Measurements from ENCODE around the gene DEPDC5.
"Not testable (repeated sequence)": the region's sequence is repeated elsewhere in the genome, so short reads cannot be mapped to it uniquely, and the experiment has no call there.

The DEPDC5 gene

GRCh38 chr22:31749636-31750364 is 4.0 kb upstream of the DEPDC5 start, which contains the start of gene PRR14L:
TSS of gene PRR14L (minus strand) at chr22:31750132. CDS start at chr22:31738860, 11,272 bp downstream.
- peak; percentile 81 for DNase-seq

DNA sequence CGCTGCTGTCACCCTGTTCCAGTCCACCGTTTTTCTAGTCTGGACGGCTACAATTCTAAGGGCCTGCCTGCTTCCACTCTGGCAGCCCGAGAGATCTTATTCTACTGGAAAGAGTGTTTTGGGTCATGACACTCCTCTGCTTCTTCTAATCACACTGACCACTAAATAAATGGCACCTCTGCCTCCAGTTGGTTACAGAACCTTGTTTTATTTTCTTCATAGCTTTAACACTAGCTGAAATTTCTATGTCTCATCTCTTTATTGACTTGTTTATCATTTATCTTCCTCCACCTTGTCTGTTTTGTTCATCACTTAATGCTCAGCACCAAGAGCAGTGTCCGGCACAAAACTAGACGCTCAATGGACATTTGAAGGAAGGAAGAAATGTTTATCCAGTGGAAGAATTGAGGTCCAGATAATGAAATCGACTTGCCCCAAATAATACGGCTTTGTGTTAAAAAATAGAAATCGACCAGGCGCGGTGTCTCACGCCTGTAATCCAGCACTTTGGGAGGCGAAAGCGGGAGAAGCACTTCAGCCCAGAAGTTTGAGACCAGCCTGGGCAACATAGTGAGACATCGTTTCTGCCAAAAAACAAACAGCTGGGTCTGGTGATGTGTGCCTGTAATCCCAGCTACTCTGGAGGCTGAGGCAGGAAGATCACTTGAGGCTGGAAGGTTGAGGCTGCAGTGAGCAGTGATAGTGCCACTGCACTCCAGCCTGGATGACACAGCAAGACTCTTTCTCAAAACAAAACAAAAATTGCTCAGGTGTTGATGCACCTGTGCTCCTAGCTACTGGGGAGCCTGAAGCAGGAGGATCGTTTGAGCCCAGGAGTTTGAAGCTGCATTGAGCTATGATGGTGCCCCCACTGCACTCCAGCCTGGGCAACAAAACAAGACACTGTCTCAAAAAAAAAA is 3.2 kb upstream of the DEPDC5 start:
- no peak for DNase-seq

GRCh38 chr22:31752096-31752847 is 1.5 kb upstream of the DEPDC5 start:
- no peak for DNase-seq

GRCh38 chr22:31753005-31753633 is 700 bp upstream of the DEPDC5 start:
- peak; percentile 30 for DNase-seq

DNA sequence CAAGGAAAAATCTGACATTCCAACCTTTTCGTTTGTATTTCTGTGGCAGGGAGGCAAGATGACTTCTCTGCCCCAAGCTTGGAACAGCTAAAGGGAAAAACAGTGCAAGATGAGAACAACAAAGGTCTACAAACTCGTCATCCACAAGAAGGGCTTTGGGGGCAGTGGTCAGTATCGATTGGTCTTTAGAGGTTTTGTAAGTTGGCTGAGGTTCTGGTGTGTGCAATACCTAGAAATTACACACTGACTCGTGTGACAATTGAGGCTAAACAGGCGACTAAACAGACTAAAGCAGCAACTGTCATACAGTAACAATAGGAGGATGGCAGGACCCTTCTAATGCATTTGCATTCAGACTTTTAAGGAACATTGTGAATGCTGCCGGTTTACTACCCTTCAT is 994 bp downstream of the DEPDC5 start:
- DNase-seq: no peak

GRCh38 chr22:31757265-31757664 is 3.4 kb downstream of the DEPDC5 start:
- no peak for DNase-seq

DNA sequence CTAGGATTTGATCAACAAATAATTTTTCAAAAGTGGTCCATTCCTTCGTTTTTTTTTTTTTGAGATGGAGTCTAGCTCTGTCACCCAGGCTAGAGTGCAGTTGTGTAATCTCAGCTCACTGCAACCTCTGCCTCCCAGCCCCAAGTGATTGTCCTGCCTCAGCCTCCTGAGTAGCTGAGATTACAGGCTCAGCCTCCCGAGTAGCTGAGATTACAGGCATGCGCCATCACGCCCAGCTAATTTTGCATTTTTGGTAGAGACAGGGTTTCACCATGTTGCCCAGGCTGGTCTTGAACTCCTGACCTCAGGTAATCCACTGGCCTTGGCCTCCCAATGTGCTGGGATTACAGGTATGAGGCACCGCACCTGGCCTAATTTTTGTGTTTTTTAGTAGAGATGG is 5.0 kb downstream of the DEPDC5 start:
- not testable (repeated sequence) for DNase-seq

DNA sequence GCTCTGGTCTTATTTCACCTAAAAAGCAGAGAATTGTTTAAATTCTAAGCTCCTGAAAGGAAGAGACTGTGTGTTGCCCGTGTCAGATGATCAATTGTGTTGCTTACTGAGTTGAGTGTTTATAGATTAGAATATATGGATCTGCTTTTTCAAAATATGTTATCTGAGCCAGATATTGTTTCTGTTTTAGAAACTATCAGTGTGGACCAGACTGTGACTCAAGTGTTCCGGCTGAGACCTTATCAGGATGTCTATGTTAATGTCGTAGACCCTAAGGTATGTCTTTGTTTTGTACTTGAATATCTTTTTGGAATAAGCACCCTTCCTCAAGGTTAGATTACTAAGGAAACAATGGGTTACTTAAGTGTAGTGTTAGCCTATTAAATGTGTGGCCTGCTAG is 11.0 kb downstream of the DEPDC5 start:
- DNase-seq: no peak

GRCh38 chr22:31768422-31769059 is 14.7 kb downstream of the DEPDC5 start:
- DNase-seq: no peak

- no peak for DNase-seq
Observed at GRCh38 chr22:31773416-31773815, 19.6 kb downstream of the DEPDC5 start.

DNA sequence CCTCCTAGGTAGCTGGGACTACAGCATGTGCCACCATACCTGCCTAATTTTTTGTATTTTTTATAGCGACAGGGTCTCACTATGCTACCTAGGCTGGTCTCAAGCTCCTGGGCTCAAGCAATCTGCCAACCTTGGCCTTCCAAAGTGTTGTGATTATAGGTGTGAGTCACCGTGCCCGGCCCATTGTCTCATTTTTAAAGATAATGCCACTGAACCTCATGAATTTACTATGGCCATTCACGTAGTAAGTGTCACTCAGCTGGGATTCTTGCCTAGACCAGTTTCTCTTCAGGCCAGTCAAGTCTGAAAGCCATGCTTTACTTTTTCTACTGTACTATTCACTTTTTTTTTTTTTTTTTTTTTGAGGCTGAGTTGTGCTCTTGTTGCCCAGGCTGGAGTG is 22.4 kb downstream of the DEPDC5 start:
- no peak for DNase-seq

- no peak for DNase-seq
Observed at GRCh38 chr22:31789803-31790202, 36.0 kb downstream of the DEPDC5 start.

- no peak for DNase-seq
Observed at GRCh38 chr22:31790240-31790639, 36.4 kb downstream of the DEPDC5 start.

DNA sequence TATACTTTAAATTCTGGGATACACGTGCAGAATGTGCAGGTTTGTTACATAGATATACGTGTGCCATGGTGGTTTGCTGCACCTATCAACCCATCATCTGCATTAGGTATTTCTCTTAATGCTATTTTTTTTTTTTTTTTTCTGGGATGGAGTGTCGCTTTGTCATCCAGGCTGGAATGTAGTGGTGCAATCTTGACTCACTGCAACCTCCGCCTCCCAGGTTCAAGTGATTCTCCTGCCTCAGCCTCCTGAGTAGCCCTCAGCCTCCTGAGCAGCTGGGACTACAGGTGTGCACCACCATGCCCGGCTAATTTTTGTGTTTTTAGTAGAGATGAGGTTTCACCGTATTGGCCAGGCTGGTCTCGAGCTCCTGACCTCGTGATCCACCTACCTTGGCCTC is 45.5 kb downstream of the DEPDC5 start:
- not testable (repeated sequence) for DNase-seq

DNA sequence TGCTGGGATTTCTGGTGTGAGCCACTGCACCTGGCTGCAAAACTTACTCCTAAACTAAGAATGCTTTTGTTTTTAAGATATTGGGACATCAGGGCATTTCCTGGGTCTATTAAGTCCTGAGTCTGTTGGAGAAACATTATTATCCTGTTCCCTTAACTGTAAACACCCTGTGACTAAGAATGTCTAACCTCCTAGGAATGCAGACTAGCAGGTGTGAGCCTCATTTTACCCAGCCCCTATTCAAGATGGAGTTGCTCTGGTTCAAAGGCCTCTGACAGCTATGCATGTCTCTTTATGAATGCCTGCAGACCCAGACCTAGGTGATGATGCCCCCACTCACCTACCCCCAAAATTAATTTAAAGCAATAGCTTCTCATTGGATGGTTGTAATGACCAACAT is 46.2 kb downstream of the DEPDC5 start:
- no peak for DNase-seq

GRCh38 chr22:31800861-31801260 is 47.0 kb downstream of the DEPDC5 start:
- not testable (repeated sequence) for DNase-seq

- no peak for DNase-seq
Observed at GRCh38 chr22:31802575-31802974, 48.8 kb downstream of the DEPDC5 start.

DNA sequence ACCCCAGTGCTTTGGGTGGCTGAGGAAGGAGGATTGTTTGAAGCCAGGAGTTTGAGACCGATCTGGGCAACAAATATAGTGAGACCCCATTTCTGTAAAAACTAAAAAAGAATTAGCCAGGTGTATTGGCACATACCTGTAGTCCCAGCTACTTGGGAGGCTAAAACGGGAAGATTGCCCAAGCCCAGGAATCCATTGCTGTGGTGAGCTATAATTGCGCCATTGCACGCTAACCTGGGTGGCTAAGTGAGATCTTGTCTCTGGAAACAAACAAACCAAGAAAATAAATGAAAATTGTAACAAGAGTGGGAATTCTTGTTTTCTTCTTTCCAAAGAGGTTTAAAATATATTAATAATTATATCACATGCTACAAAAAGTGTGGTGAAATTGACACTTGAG is 52.9 kb downstream of the DEPDC5 start:
- DNase-seq: no peak

DNA sequence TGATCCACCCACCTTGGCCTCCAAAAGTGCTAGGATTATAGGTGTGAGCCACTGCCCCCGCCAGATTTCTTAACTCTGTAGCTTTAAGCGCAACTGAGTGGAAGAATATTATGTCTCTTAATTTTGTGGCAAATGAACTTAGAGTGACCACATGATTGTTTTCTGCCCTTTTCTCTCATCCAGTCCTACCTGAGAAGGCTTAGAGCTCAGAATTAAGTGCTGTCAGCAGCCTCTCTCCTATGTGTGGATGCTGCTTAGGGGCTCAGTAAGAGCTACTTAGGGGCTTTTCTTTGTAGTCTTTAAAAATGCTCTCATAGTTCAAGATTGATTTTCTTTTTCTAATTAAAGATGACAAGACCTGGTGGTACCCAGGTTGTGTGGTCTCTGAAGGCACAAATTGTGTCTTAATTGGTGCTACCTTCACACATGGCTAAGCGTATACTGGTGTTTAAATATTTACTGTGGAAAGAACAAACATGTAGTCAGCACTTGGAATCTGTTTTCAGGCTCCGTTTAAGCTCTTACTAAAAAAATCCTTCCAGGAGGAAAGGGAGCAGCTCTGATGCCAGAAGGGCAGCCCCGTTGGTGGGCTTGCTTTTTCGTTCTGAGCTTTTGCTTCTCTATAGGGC is 59.3 kb downstream of the DEPDC5 start:
- no peak for DNase-seq

GRCh38 chr22:31813898-31814297 is 60.1 kb downstream of the DEPDC5 start:
- not testable (repeated sequence) for DNase-seq

GRCh38 chr22:31814942-31815341 is 61.1 kb downstream of the DEPDC5 start:
- DNase-seq: no peak

- not testable (repeated sequence) for DNase-seq
Observed at GRCh38 chr22:31815383-31815814, 61.6 kb downstream of the DEPDC5 start.

Measured in NCI-H748 treated with DMSO at 0.1 percent for 48 hours (cell line).